ENCODE data around the gene NFS1.

GRCh38 chr20:35636095-35636494 lies 63.1 kb downstream of the NFS1 start:
- TF ChIP-seq, protein P1, sequence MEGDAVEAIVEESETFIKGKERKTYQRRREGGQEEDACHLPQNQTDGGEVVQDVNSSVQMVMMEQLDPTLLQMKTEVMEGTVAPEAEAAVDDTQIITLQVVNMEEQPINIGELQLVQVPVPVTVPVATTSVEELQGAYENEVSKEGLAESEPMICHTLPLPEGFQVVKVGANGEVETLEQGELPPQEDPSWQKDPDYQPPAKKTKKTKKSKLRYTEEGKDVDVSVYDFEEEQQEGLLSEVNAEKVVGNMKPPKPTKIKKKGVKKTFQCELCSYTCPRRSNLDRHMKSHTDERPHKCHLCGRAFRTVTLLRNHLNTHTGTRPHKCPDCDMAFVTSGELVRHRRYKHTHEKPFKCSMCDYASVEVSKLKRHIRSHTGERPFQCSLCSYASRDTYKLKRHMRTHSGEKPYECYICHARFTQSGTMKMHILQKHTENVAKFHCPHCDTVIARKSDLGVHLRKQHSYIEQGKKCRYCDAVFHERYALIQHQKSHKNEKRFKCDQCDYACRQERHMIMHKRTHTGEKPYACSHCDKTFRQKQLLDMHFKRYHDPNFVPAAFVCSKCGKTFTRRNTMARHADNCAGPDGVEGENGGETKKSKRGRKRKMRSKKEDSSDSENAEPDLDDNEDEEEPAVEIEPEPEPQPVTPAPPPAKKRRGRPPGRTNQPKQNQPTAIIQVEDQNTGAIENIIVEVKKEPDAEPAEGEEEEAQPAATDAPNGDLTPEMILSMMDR (IDR thresholded peaks at IDR 0.05), result no peak
- no peak for TF ChIP-seq POLR2A (IDR thresholded peaks at IDR 0.05)

Data from uterus (tissue), 2 donors.